Measurements from ENCODE around the gene NUP153. TPM values are rescaled to one million over a fixed set of nuclear protein-coding genes. Genes with fewer than 3 reads are reported as not detected.

Gene NUP153
- total RNA-seq, 2 experiments from 2014 or later = 72.5 to 88.0 TPM

DNA sequence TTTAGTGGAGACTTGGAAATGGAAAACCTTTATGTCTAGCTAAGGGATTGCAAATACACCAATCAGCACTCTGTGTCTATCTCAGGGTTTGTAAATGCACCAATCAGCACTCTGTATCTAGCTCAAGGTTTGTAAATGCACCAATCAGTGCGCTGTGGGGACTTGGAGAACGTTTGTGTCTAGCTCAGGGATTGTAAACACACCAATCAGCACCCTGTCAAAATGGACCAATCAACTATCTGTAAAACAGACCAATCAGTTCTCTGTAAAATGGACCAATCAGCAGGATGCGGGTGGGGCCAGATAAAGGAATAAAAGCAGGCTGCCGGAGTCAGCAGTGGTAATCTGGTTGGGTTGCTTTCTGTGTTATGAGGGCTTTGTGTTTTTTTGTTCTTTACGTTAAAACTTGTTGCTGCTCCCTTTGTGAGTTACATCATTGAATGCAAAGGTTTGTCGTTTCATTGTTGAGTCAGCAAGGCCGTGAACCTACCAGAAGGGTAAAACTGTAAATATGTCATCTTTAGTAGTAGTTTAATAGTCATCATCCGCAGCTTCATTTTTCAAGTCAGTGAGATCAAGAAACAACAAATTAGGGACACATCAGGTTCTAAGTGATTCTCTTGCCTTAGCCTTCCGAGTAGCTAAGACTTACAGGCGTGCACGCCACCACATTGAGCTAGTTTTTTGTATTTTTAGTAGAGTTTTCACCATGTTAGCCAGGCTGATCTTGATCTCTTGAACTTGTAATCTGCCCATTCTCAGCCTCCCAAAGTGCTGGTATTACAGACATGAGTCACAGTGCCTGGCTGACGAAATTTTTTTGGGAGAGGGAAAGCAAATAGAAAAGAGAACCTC is 22.7 kb upstream of the NUP153 start:
- TF ChIP-seq EZH2phosphoT487 (IDR thresholded peaks at IDR 0.05; ENCODE audit: borderline replicate concordance, low read depth, low read length) (no peak), CTCF (conservative IDR thresholded peaks at IDR 0.05; ENCODE audit: low read length) (no peak)
- Histone ChIP-seq H4K20me1 (ENCODE audit: insufficient read depth, low read length) (no peaks in the 10 kb centered on the region), H3K4me2 (ENCODE audit: low read length) (no peak overlapping the region), H3K9me3 (ENCODE audit: low read length) (no peaks in the 10 kb centered on the region), H3K9me2 (ENCODE audit: insufficient read depth, low read length) (no peaks in the 10 kb centered on the region), H3K36me3 (ENCODE audit: insufficient read depth, low read length) (no peaks in the 10 kb centered on the region), H3K4me1 (ENCODE audit: insufficient read depth, low read length, poor library complexity, severe bottlenecking) (no peaks in the 10 kb centered on the region), H3K79me2 (ENCODE audit: insufficient read depth, low read depth, low read length) (no peaks in the 10 kb centered on the region), H2AFZ (ENCODE audit: low read length) (no peak overlapping the region), H3K4me3 (ENCODE audit: low read depth, low read length, poor library complexity, severe bottlenecking) (no peak overlapping the region), H3K27ac (ENCODE audit: low read depth, low read length, poor library complexity, severe bottlenecking) (no peak overlapping the region)
- POLR2A ChIA-PET = interaction anchor here (0.6 kb wide), 4 partner anchors 159 to 758 kb away, joined by 3 to 7 read pairs (median 5); no protein-coding TSS in a partner anchor
- CTCF ChIA-PET (ENCODE audit: unreplicated experiment) = no interaction called here
- no TSS peak for BruUV-seq (replicated peaks)
- no peak for DNase-seq (ENCODE audit: low spot score)
- intact Hi-C loops (cut with micrococcal nuclease; ENCODE audit: unreplicated experiment) = no loop called here

GRCh38 chr6:17728551-17729222 is 22.0 kb upstream of the NUP153 start:
- Histone ChIP-seq H3K9me3 (ENCODE audit: low read length) (no peaks in the 10 kb centered on the region), H3K4me3 (ENCODE audit: low read depth, low read length, poor library complexity, severe bottlenecking) (no peak overlapping the region), H3K79me2 (ENCODE audit: insufficient read depth, low read depth, low read length) (no peaks in the 10 kb centered on the region), H2AFZ (ENCODE audit: low read length) (no peak overlapping the region), H3K4me2 (ENCODE audit: low read length) (no peak overlapping the region), H4K20me1 (ENCODE audit: insufficient read depth, low read length) (no peaks in the 10 kb centered on the region), H3K9me2 (ENCODE audit: insufficient read depth, low read length) (no peaks in the 10 kb centered on the region), H3K36me3 (ENCODE audit: insufficient read depth, low read length) (no peaks in the 10 kb centered on the region), H3K4me1 (ENCODE audit: insufficient read depth, low read length, poor library complexity, severe bottlenecking) (no peaks in the 10 kb centered on the region), H3K27ac (ENCODE audit: low read depth, low read length, poor library complexity, severe bottlenecking) (no peak overlapping the region)
- CTCF ChIA-PET (ENCODE audit: unreplicated experiment) = no interaction called here
- DNase-seq (ENCODE audit: low spot score) = no peak
- POLR2A ChIA-PET = interaction anchor here (0.6 kb wide), 2 partner anchors 712 to 759 kb away, joined by 3 to 7 read pairs; no protein-coding TSS in a partner anchor
- TF ChIP-seq EZH2phosphoT487 (IDR thresholded peaks at IDR 0.05; ENCODE audit: borderline replicate concordance, low read depth, low read length) (no peak), CTCF (conservative IDR thresholded peaks at IDR 0.05; ENCODE audit: low read length) (no peak)
- intact Hi-C loops (cut with micrococcal nuclease; ENCODE audit: unreplicated experiment) = no loop called here
- BruUV-seq (replicated peaks) = no TSS peak

Data from OCI-LY7 (cell line).